ENCODE results near the gene ARHGAP44.

Gene ARHGAP44

GRCh38 chr17:12789481-12790248 lies at the start of gene ARHGAP44:
ARHGAP44 (plus strand) TSS chr17:12789498; CDS start chr17:12789839, 341 bp downstream.
- peak; percentile 84 for DNase-seq (ENCODE audit: low spot score)

- DNase-seq (ENCODE audit: low spot score) = no peak
Observed at GRCh38 chr17:12739500-12739899, 49.8 kb upstream of the ARHGAP44 start.

GRCh38 chr17:12743046-12743445 lies 46.3 kb upstream of the ARHGAP44 start:
- no peak for DNase-seq (ENCODE audit: low spot score)

- DNase-seq (ENCODE audit: low spot score) = no peak
Observed at GRCh38 chr17:12744298-12744697, 45.0 kb upstream of the ARHGAP44 start.

- DNase-seq (ENCODE audit: low spot score) = no peak
Observed at GRCh38 chr17:12744786-12745185, 44.5 kb upstream of the ARHGAP44 start.

- DNase-seq (ENCODE audit: low spot score) = no peak
Observed at GRCh38 chr17:12745486-12745885, 43.8 kb upstream of the ARHGAP44 start.

GRCh38 chr17:12756786-12757185 lies 32.5 kb upstream of the ARHGAP44 start:
- no peak for DNase-seq (ENCODE audit: low spot score)

GRCh38 chr17:12759090-12759489 lies 30.2 kb upstream of the ARHGAP44 start:
- DNase-seq (ENCODE audit: low spot score) = no peak

- no peak for DNase-seq (ENCODE audit: low spot score)
Observed at GRCh38 chr17:12765548-12765947, 23.8 kb upstream of the ARHGAP44 start.

- DNase-seq (ENCODE audit: low spot score) = no peak
Observed at GRCh38 chr17:12768255-12768654, 21.0 kb upstream of the ARHGAP44 start.

- DNase-seq (ENCODE audit: low spot score) = no peak
Observed at GRCh38 chr17:12769981-12770380, 19.3 kb upstream of the ARHGAP44 start.

- DNase-seq (ENCODE audit: low spot score) = no peak
Observed at GRCh38 chr17:12773153-12773552, 16.1 kb upstream of the ARHGAP44 start.

GRCh38 chr17:12789075-12789480 lies 220 bp upstream of the ARHGAP44 start:
- DNase-seq (ENCODE audit: low spot score) = no peak

- DNase-seq (ENCODE audit: low spot score) = no peak
Observed at GRCh38 chr17:12790249-12791106, 1.2 kb downstream of the ARHGAP44 start.

GRCh38 chr17:12794919-12795532 lies 5.7 kb downstream of the ARHGAP44 start:
- DNase-seq (ENCODE audit: low spot score) = no peak

- no peak for DNase-seq (ENCODE audit: low spot score)
Observed at GRCh38 chr17:12800855-12801365, 11.6 kb downstream of the ARHGAP44 start.

- DNase-seq (ENCODE audit: low spot score) = no peak
Observed at GRCh38 chr17:12806630-12807029, 17.3 kb downstream of the ARHGAP44 start.

- no peak for DNase-seq (ENCODE audit: low spot score)
Observed at GRCh38 chr17:12808723-12809122, 19.4 kb downstream of the ARHGAP44 start.

GRCh38 chr17:12812877-12813276 lies 23.6 kb downstream of the ARHGAP44 start:
- DNase-seq (ENCODE audit: low spot score) = no peak

- DNase-seq (ENCODE audit: low spot score) = no peak
Observed at GRCh38 chr17:12813664-12814063, 24.4 kb downstream of the ARHGAP44 start.

- no peak for DNase-seq (ENCODE audit: low spot score)
Observed at GRCh38 chr17:12814718-12815117, 25.4 kb downstream of the ARHGAP44 start.

GRCh38 chr17:12815642-12816141 lies 26.4 kb downstream of the ARHGAP44 start:
- DNase-seq (ENCODE audit: low spot score) = no peak
